COLO668 (cell line): ENCODE measurements around the gene VEZF1.
A peak's percentile ranks its signal among the peaks of the same experiment; 100 is the strongest.
"Not testable (repeated sequence)": the region's sequence is repeated elsewhere in the genome, so short reads cannot be mapped to it uniquely, and the experiment has no call there.

Source experiments
- DNase-seq: peaks from one replicate; lab custom pipeline; 2025; ENCODE audit not compliant: unreplicated experiment; lab: John Stamatoyannopoulos, UW

Gene VEZF1

GRCh38 chr17:57975044-57975443 lies 13.0 kb downstream of the VEZF1 start:
- DNase-seq: no peak

DNA sequence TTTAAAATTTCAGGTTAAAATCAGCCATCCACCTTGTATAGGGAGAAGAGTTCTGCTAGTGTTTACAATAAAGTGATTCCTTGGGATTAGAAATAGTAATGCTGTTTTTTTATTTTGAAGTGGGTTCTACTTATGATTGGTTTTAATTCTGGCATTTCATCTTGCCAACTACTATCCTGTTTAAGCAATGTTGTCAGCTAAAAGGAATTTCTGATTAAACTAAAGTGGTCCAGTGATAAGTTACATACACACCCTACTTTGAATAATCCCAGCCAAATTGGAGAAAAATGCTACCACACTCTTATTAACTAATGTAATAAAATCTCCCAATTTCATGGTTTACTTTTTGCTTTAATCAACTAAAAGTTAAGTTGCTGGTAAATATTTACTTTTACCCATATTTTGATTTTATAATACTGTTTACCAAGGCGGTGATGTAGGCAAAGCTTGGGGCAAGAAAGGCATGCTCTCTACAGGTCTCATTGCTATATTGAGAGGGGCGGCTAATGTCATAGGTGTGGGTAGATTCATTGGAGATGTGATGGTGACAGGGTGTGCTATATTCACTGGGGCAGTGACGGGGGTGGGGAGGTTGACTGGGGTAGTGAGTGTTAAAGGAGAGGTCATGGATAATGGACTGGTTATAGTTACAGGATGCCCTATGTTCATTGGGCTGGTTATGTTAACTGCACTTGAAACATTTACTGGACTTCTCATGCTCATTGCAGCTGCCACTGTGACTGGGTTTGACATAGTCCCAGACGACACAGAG lies 13.8 kb downstream of the VEZF1 start:
- not testable (repeated sequence) for DNase-seq

DNA sequence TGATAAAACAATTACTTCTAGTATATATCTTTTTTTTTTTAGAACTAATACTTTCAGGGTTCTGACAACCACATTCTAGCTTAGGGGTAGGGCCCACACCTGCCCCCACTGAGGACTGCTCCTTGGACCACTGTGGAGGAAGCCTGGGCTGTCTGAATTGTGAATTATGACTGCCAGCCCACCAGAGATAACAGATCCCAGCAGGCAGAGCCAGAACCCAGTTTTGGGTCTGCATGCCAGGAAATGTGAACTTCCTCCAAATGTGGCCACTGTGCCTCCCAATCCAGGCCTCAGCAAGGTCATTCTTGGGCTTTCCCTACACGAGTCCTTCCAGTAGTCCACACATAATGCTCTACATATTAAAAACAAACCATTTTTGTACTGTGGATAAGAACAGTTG lies 15.9 kb downstream of the VEZF1 start:
- DNase-seq: no peak

GRCh38 chr17:57971572-57971971 lies 16.5 kb downstream of the VEZF1 start:
- no peak for DNase-seq

DNA sequence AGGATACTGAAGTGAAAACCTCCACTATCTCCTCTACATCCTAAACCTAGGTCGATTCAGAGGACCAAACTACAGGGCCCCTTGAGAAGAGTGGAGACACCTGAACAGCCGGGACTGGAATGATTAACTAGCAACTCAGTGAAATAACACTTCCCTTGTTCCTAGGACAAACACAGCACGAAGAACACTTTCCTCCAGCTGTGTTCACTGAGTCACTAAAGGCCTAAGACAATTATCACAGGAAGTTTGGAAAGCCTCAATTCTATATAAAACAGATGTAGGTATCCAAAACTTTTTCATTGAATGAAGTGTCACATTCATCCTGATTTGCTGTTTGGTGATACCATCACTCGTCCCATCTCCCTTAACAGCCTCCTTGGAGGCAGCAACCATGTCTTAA lies 17.3 kb downstream of the VEZF1 start:
- no peak for DNase-seq

- DNase-seq: no peak
Observed at GRCh38 chr17:57968456-57968855, 19.6 kb downstream of the VEZF1 start.

GRCh38 chr17:57966875-57967274 lies 21.2 kb downstream of the VEZF1 start:
- DNase-seq: no peak

DNA sequence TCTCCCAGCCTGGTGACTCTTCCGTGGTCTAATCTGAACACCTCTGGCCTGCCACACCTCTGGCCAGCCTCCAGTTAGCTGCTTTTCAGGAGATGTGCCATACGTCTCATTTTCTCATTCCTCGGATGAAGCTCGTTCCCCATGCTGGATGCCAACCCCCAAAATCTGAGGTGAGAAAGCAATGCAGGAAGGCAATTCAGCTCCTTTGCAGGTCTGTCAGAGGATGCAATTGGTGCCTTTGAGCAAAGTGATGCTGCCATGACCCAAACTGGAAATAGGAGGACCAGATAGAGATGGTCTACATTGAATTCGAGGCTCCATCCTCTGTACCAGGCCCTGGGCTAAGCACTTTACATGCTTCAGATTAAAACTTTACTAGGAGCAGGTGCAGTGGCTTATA lies 21.8 kb downstream of the VEZF1 start:
- DNase-seq: no peak

- DNase-seq: no peak
Observed at GRCh38 chr17:57965521-57966160, 22.4 kb downstream of the VEZF1 start.

DNA sequence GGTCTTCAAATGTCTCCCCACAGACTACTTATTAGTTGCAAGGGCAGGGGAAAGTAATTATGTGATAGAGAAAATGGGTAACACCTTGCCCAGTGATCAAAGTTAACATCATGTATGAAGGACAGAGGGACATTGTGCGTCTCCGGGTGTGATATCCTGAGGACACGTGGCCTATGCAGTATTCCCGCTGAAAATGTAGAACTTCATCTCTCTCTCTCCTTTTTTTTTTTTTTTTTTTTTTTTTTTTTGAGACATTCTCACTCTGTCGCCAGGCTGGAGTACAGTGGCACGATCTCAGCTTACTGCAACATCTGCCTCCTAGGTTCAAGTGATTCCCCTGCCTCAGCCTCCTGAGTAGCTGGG lies 24.9 kb downstream of the VEZF1 start:
- no peak for DNase-seq

DNA sequence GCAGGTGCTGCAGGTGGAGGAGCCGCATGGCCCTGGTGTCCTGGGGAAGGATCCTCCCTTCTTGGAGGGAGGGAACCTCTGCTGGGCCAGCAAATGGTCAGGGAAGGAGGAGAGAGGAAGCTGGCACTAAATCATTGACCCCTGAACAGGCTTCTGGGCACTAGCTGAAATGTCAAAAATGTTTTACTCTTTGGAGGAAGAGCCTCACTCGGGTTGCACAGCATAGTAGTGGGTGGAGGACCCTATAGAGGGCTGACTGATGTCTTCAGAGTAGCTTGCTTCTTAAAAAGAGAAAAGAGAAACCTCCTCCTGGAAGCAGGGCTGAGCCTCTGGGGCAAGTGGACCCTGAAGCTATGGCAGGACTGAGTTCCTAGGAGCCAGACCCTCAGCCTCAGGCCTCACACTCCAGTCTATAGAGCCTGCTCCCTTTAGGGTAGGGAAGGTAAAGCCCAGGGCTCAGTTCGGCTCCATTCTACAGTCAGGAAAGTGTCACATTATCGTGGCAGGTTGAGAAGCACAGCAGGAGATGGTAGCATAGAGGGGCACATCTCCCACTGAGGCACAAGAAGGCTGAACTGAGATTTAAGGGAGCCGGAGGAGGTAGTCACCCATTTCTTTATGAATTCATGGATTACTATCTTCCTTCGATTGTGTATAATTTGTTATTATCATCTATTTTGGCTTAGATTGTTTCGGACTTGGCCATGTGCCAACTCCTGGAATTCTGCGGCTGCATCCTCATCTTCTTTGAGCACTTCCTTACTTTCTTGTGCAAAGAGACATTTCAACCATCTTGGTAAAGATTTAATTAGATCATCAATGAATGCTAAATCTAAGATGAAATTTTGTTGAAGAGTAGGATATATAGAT lies 25.5 kb downstream of the VEZF1 start:
- no peak for DNase-seq

- no peak for DNase-seq
Observed at GRCh38 chr17:57959929-57960328, 28.1 kb downstream of the VEZF1 start.

DNA sequence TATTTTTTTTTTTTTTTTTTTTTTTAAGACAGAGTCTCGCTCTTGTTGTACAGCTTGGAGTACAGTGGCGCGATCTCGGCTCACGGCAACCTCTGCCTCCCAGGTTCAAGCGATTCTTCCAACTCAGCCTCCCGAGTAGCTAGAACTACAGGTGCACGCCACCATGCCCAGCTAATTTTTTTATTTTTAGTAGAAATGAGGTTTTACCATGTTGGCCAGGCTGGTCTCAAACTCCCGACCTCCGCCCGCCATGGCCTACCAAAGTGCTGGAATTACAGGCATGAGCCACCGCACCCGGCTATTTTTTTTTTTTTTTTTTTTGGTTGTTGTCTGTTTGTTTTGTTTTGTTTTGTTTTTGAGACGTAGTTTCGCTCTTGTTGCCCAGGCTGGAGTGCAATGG lies 29.7 kb downstream of the VEZF1 start:
- not testable (repeated sequence) for DNase-seq

DNA sequence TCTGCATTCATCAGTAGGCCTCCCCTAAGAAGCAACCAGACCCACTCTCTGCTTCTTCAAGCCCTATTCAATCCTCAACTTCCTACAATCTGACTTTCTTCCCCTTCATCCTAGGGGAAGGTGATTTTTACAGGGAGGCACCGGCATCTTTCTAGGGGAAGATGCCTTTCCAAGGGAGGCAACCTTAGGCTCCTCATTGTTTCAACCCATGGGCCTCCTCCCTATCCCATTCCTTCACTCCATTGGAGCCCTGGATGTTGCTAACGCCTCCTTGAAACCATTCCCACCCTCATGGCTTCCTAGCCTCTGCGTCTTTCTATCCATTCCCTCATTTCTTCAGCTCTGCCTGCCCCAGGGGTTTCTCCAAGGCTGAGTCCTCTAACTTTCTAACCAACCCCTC lies 30.2 kb downstream of the VEZF1 start:
- no peak for DNase-seq

DNA sequence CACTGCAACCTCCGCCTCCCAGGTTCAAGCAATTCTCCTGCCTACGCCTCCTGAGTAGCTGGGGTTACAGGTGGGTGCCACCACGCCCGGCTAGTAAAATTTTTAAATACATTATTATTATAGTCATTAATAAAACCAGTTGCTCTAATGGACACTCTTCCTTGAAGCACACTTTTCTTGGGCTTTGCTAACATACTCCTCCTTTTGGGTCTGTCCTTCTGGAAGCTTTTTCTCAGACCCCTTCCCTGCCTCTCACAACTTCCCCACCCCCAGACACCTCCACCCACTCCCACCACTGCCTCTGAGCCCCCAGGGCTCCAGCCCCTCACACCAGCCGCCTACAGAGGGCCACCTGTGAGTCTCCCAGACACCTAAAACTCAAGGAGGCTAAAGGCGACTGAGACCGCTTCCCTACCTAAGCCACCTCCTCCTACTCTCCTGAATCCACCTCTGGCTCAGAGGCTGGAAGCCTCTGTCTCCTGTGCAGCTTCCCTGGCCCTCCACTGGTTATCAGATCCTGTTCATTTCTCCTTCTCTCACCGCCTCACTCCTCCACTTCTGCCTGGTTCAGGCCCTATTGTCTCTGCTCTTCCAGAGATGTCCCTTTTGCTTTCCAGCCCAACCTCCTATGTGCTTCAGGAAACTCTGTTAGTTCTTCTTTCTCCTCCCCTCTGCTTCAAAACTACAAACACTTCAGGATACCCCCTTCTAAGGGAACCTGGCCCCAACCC lies 30.8 kb downstream of the VEZF1 start:
- no peak for DNase-seq

DNA sequence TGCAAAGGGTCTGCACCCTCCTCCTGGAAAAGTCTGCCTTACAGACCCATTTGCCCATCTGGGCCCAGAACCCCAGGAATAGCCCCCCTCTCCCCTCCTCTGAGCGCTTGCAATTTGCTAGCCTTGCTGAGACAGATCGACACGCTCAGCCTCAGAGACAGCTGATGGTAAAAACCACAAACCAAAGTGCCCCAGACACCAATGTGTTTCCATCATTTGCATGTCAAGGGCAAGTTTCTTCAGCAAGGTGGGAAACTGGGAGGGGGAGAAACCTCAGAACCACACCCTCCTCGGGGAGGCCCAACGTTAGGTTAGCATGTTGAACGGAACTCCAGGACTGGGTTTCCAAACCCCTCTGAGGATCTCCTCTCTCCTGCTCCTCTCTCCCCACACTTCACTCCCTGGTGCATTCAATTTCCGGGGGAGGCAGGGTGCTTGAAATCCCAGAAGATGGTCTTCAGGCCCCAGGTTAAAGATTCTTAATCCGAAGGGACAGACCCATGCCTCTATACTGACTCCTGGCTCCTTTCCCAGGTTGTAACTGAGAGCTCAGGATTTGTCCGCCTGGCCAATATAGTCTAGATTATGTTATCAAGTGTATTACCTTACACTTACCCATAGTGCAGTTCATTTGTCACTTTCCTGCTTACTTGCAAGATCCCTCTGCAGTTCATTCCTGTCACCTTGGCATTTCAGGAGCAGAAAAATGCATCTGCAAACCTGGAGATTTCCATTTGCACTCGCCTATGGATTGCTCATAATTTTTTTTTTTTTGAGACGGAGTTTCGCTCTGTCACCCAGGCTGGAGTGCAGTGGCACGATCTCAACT lies 31.5 kb downstream of the VEZF1 start:
- DNase-seq: no peak

GRCh38 chr17:57955183-57955931 lies 32.7 kb downstream of the VEZF1 start, which contains the start of gene CUEDC1:
Gene CUEDC1, minus strand, starts transcription at chr17:57955412. Its CDS starts 69,848 bp downstream, at chr17:57885564.
- DNase-seq: peak; percentile 74

DNA sequence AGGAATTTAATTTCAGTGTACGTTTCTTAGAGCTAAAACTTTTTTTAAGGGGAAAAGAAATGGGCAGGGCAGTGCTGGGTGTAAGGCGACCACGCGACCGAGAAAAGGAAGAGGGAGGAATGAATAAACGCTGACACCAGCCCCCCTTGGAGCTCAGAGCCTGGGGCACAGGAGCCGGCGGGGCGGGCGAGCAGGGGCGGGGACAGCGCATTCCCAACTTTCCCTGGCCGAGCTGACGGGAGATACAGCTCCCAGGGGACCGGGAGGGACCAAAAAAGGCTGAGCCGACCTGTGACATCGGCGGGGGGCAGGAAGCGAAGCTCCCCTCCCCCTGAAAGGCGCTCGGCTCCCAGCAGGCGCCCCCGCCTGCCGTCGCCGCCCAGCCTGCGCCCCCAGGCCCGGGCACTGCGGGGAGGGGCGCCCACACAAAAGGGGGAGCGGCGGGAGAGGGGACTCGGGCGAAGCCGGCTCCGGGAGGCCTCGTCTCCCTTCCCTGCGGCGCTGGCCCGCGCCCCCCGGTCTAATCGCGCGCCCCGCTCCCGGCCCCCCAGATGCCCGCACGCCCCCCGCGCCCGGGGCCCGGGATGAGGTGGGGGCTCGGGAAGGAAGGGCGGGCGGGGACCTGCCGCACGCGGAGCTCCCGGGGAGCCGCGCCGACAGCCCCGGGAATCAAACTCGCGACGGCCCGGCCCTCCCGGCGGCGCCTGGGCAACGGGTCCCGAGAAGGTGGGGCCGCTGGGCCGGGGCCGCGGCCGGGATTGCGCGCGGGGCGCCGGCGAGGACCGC lies 33.5 kb downstream of the VEZF1 start:
- DNase-seq: peak; percentile 37
